HCT116 (cell line): ENCODE results near the gene CDKN1A. TPM values are rescaled to one million over a fixed set of nuclear protein-coding genes. Genes with fewer than 3 reads are reported as not detected.
A peak's percentile ranks its signal among the peaks of the same experiment; 100 is the strongest.

Experiments used
- ATAC-seq: fragments of 200-7000 bp; cut with Tn5 transposase; 2 replicates; pipeline ENCODE4 v1.9.1; 2020; ENCODE audit warnings: mild to moderate bottlenecking, moderate library complexity
- BruUV-seq: library from RNA; stranded (reverse); fragments of 400-500 nt; replicated peaks from 2 replicates; lab custom pipeline; 2021; lab: Mats Ljungman, UMichigan
- CTCF ChIA-PET: fragments of 300-600 bp; sonication (Branson Sonifier 250); formaldehyde crosslinking; loops from one replicate; lab custom pipeline; 2021; ENCODE audit warnings: antibody characterized with exemption; lab: Charles Lee
- POLR2A ChIA-PET: fragments of 300-600, 350-600 bp; sonication (Branson Sonifier 250); formaldehyde crosslinking; loops from one replicate; lab custom pipeline; 2021; ENCODE audit warnings: antibody characterized with exemption; lab: Charles Lee
- RAD21 ChIA-PET, 2 experiments: fragments of 300-600 bp; sonication (Branson Sonifier 250); formaldehyde crosslinking; loops; one replicate each; lab custom pipeline; 2023; ENCODE audit warnings: low total read pairs in 2 of 2; ENCODE audit not compliant: uncharacterized antibody in 2 of 2, unreplicated experiment in 2 of 2, low non-redundant PET in 1 of 2; lab: Charles Lee
- DNase-seq: peaks from one replicate; pipeline ENCODE4 v3.0.0-alpha.2; 2010; ENCODE audit warnings: low read depth, low spot score
- H2AFZ ChIP-seq: fragments of 200-600 bp; shearing (Covaris generic), sonication (generic); 2 replicates; pipeline ENCODE4 v1.6.1; 2017; ENCODE audit warnings: low read depth, mixed run types, mixed read lengths, antibody characterized with exemption, low read length; ENCODE audit not compliant: poor library complexity, severe bottlenecking
- H3K27ac ChIP-seq: 2 replicates; pipeline ENCODE4 v1.5.1; 2012; ENCODE audit warnings: low read depth, low read length
- H3K27me3 ChIP-seq: fragments of 200-600 bp; sonication (generic); 2 replicates; pipeline ENCODE4 v1.6.1; 2016; ENCODE audit warnings: mixed run types, low read length, mixed read lengths; ENCODE audit not compliant: insufficient read depth
- H3K36me3 ChIP-seq, 2 experiments: fragments of 200-500 bp in 1 of 2; fragments of 200-600 bp in 1 of 2; sonication (Bioruptor generic) in 1 of 2; sonication (generic) in 1 of 2; 2 replicates each; pipeline versions ENCODE4 v1.5.1 to v1.6.1; 2014 to 2016; ENCODE audit warnings: low read length in 2 of 2, inconsistent platforms in 1 of 2, mixed read lengths in 1 of 2, mixed run types in 1 of 2; ENCODE audit not compliant: insufficient read depth in 2 of 2, control insufficient read depth in 1 of 2
- H3K4me1 ChIP-seq, 2 experiments: fragments of 200-600 bp in 1 of 2; sonication (generic) in 1 of 2; 2 replicates each; pipeline versions ENCODE4 v1.5.1 to v1.6.1; 2012 to 2017; ENCODE audit warnings: low read length in 2 of 2, inconsistent platforms in 1 of 2, mild to moderate bottlenecking in 1 of 2, mixed read lengths in 1 of 2, mixed run types in 1 of 2, moderate library complexity in 1 of 2; ENCODE audit not compliant: insufficient read depth in 2 of 2, control insufficient read depth in 1 of 2
- H3K4me2 ChIP-seq: fragments of 200-600 bp; sonication (generic); 2 replicates; pipeline ENCODE4 v1.6.1; 2017; ENCODE audit warnings: mixed run types, low read length, mixed read lengths
- H3K4me3 ChIP-seq, 2 experiments: fragments of 200-600 bp in 1 of 2; sonication (generic) in 1 of 2; replicated peaks in 1 of 2; 2 replicates each; pipeline ENCODE4 v1.5.1; 2011 to 2016; ENCODE audit warnings: low read length in 2 of 2, control low read depth in 1 of 2, low read depth in 1 of 2, mild to moderate bottlenecking in 1 of 2, mixed read lengths in 1 of 2, mixed run types in 1 of 2
- H3K79me2 ChIP-seq: fragments of 200-600 bp; sonication (generic); 2 replicates; pipeline ENCODE4 v1.6.1; 2017; ENCODE audit warnings: mild to moderate bottlenecking, mixed run types, low read length, moderate library complexity, mixed read lengths; ENCODE audit not compliant: insufficient read depth
- H3K9ac ChIP-seq: fragments of 200-600 bp; sonication (generic); 2 replicates; pipeline ENCODE4 v1.6.1; 2016; ENCODE audit warnings: low read length, mixed read lengths
- H3K9me2 ChIP-seq: fragments of 200-600 bp; sonication (generic), shearing (Covaris generic); 2 replicates; pipeline ENCODE4 v1.6.1; 2017; ENCODE audit warnings: mixed run types, mild to moderate bottlenecking, moderate library complexity; ENCODE audit not compliant: insufficient read depth
- H3K9me3 ChIP-seq, 2 experiments: fragments of 200-500 bp in 1 of 2; fragments of 200-600 bp in 1 of 2; sonication (Bioruptor generic) in 1 of 2; sonication (generic) in 1 of 2; 2 replicates each; pipeline ENCODE4 v1.6.1; 2014 to 2017; ENCODE audit warnings: low read length in 2 of 2, mixed read lengths in 2 of 2, inconsistent platforms in 1 of 2, low read depth in 1 of 2, mild to moderate bottlenecking in 1 of 2, mixed run types in 1 of 2, moderate library complexity in 1 of 2; ENCODE audit not compliant: control insufficient read depth in 1 of 2, insufficient read depth in 1 of 2
- H4K20me1 ChIP-seq: fragments of 200-600 bp; sonication (generic), shearing (Covaris generic); 2 replicates; pipeline ENCODE4 v1.6.1; 2017; ENCODE audit warnings: mixed run types, mild to moderate bottlenecking, moderate library complexity; ENCODE audit not compliant: insufficient read depth
- CBX3 ChIP-seq: IDR thresholded peaks from 2 replicates; pipeline ENCODE4 v1.6.1; 2012; ENCODE audit warnings: low read depth
- CEBPB ChIP-seq: IDR thresholded peaks from 2 replicates; pipeline ENCODE4 v1.6.1; 2012; ENCODE audit warnings: low read depth
- EGR1 ChIP-seq: IDR thresholded peaks from 2 replicates; pipeline ENCODE4 v1.6.1; 2012; ENCODE audit warnings: low read depth
- ELF1 ChIP-seq: IDR thresholded peaks from 2 replicates; pipeline ENCODE4 v1.6.1; 2012; ENCODE audit warnings: low read depth, borderline replicate concordance
- EZH2 ChIP-seq: fragments of 200-600 bp; sonication (generic); IDR thresholded peaks from 2 replicates; pipeline ENCODE4 v1.6.1; 2017; ENCODE audit warnings: antibody characterized with exemption, mixed run types
- EZH2phosphoT487 ChIP-seq: fragments of 200-600 bp; IDR thresholded peaks from 2 replicates; pipeline ENCODE4 v1.6.1; 2018; ENCODE audit warnings: antibody characterized with exemption, borderline replicate concordance
- JUND ChIP-seq: IDR thresholded peaks from 2 replicates; pipeline ENCODE4 v1.6.1; 2012
- POLR2A ChIP-seq: IDR thresholded peaks from 2 replicates; pipeline ENCODE4 v1.7.0; 2011; ENCODE audit warnings: borderline replicate concordance; ENCODE audit not compliant: insufficient read depth, insufficient read length; ENCODE audit errors: extremely low read depth
- POLR2AphosphoS5 ChIP-seq: IDR thresholded peaks from 2 replicates; pipeline ENCODE4 v1.6.1; 2011; ENCODE audit warnings: mild to moderate bottlenecking, low read depth, low read length, moderate library complexity
- RAD21 ChIP-seq: IDR thresholded peaks from 2 replicates; pipeline ENCODE4 v1.6.1; 2012; ENCODE audit warnings: low read depth, mild to moderate bottlenecking
- SIN3A ChIP-seq: IDR thresholded peaks from 2 replicates; pipeline ENCODE4 v1.6.1; 2012; ENCODE audit warnings: low read depth
- SP1 ChIP-seq: IDR thresholded peaks from 2 replicates; pipeline ENCODE4 v1.6.1; 2012; ENCODE audit warnings: low read depth
- SRF ChIP-seq: IDR thresholded peaks from 2 replicates; pipeline ENCODE4 v1.6.1; 2012; ENCODE audit warnings: low read depth
- YY1 ChIP-seq: IDR thresholded peaks from 2 replicates; pipeline ENCODE4 v1.6.1; 2011; ENCODE audit warnings: low read length, low read depth, moderate library complexity, mild to moderate bottlenecking; ENCODE audit not compliant: insufficient replicate concordance; ENCODE audit errors: extremely low read depth
- ZFX ChIP-seq: fragments of 450-650 bp; IDR thresholded peaks from 2 replicates; pipeline ENCODE4 v1.6.1; 2017
- intact Hi-C: fragments of 100-400 bp; cut with micrococcal nuclease; formaldehyde crosslinking; loops from 2 replicates; pipeline ENCODE4 v1.10.0; 2022
- total RNA-seq: library from RNA; stranded (reverse); gene quantifications from one replicate; pipeline ENCODE4 v1.2.1, GENCODE V29; 2021; ENCODE audit not compliant: unreplicated experiment
- TF ChIP-seq, protein P1 (sequence below): IDR thresholded peaks from 2 replicates; pipeline ENCODE4 v1.6.1; 2012
- TF ChIP-seq, protein P2 (sequence below): IDR thresholded peaks from 2 replicates; pipeline ENCODE4 v1.6.1; 2012; ENCODE audit warnings: low read depth
- TF ChIP-seq, protein P3 (sequence below): IDR thresholded peaks from 2 replicates; pipeline ENCODE4 v1.6.1; 2011; ENCODE audit warnings: mild to moderate bottlenecking, low read length, moderate library complexity; ENCODE audit not compliant: insufficient replicate concordance; ENCODE audit errors: extremely low read depth
- TF ChIP-seq, protein P4 (sequence below), 3 experiments: fragments of 200-600 bp in 1 of 3; sonication (generic) in 1 of 3; IDR thresholded peaks in 2 of 3; conservative IDR thresholded peaks in 1 of 3; 2 replicates each; pipeline ENCODE4 v1.5.1; 2012 to 2017; ENCODE audit warnings: low read depth in 2 of 3, low read length in 2 of 3, antibody characterized with exemption in 1 of 3, borderline replicate concordance in 1 of 3, control low read depth in 1 of 3, mild to moderate bottlenecking in 1 of 3, mixed read lengths in 1 of 3, mixed run types in 1 of 3, moderate library complexity in 1 of 3; ENCODE audit not compliant: insufficient read depth in 1 of 3

The CDKN1A gene
- total RNA-seq, 1 experiment from 2014 or later: 179 TPM

DNA sequence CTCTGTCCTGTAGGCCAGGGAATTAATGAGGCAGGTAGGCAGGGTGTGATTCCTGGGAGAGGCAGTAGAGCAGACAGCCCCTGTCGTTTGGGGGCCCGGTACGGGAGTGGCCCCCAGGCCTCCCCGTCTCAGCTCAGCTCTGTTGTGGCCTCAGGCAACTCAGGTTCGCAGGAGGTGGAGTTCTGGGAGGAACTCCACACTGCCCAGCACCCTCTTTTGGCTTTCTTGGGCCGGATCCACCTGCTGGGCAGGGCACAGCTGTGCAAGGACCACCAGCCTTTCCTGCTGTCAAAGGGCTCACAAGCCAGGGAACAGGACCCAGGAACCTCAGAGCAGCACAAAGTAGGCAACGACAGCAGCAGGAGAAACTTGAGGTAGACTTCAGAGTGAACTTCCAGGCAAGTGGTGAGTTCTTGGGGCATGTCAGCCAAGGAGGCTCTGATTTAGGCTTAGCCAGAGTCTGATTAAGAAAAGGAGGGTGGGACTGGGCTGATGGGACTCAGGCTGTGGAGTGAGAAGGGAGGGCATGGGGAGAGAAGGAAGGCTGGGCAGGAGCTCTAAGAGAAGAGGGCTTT lies 56.1 kb downstream of the CDKN1A start:
- no peak overlapping the region for H2AFZ ChIP-seq
- 0 out of 2 replicates have a peak, but pooled peaks have one; percentile 16 for ATAC-seq

More for the DNA sequence above, 56.1 kb downstream of the CDKN1A start:
- Histone ChIP-seq H3K27ac (no peak overlapping the region), H3K9me2 (no peaks in the 10 kb centered on the region), H3K4me2 (no peak overlapping the region), H3K4me3 (no peak overlapping the region), H3K9me3 (no peaks in the 10 kb centered on the region), H3K79me2 (no peaks in the 10 kb centered on the region), H3K4me1 (no peaks in the 10 kb centered on the region), H3K27me3 (no peaks in the 10 kb centered on the region), H3K36me3 (no peaks in the 10 kb centered on the region), H3K9ac (no peak overlapping the region), H4K20me1 (no peaks in the 10 kb centered on the region)
- ChIA-PET RAD21 (no interaction called here), POLR2A (no interaction called here), CTCF (interaction anchor here (1.3 kb wide), 1 partner anchor 10 kb away, joined by 3 read pairs; no protein-coding TSS in a partner anchor)
- no peak for DNase-seq
- BruUV-seq: no TSS peak
- TF ChIP-seq POLR2A (no peak), SRF (no peak), CBX3 (no peak), JUND (no peak), EZH2phosphoT487 (no peak), ELF1 (no peak), SP1 (no peak), CEBPB (no peak), YY1 (no peak), EGR1 (no peak), POLR2AphosphoS5 (no peak), RAD21 (no peak), SIN3A (no peak), ZFX (no peak), EZH2 (no peak)
- TF ChIP-seq, protein P1, sequence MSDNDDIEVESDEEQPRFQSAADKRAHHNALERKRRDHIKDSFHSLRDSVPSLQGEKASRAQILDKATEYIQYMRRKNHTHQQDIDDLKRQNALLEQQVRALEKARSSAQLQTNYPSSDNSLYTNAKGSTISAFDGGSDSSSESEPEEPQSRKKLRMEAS: no peak
- TF ChIP-seq, protein P2, sequence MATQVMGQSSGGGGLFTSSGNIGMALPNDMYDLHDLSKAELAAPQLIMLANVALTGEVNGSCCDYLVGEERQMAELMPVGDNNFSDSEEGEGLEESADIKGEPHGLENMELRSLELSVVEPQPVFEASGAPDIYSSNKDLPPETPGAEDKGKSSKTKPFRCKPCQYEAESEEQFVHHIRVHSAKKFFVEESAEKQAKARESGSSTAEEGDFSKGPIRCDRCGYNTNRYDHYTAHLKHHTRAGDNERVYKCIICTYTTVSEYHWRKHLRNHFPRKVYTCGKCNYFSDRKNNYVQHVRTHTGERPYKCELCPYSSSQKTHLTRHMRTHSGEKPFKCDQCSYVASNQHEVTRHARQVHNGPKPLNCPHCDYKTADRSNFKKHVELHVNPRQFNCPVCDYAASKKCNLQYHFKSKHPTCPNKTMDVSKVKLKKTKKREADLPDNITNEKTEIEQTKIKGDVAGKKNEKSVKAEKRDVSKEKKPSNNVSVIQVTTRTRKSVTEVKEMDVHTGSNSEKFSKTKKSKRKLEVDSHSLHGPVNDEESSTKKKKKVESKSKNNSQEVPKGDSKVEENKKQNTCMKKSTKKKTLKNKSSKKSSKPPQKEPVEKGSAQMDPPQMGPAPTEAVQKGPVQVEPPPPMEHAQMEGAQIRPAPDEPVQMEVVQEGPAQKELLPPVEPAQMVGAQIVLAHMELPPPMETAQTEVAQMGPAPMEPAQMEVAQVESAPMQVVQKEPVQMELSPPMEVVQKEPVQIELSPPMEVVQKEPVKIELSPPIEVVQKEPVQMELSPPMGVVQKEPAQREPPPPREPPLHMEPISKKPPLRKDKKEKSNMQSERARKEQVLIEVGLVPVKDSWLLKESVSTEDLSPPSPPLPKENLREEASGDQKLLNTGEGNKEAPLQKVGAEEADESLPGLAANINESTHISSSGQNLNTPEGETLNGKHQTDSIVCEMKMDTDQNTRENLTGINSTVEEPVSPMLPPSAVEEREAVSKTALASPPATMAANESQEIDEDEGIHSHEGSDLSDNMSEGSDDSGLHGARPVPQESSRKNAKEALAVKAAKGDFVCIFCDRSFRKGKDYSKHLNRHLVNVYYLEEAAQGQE: no peak
- TF ChIP-seq, protein P3, sequence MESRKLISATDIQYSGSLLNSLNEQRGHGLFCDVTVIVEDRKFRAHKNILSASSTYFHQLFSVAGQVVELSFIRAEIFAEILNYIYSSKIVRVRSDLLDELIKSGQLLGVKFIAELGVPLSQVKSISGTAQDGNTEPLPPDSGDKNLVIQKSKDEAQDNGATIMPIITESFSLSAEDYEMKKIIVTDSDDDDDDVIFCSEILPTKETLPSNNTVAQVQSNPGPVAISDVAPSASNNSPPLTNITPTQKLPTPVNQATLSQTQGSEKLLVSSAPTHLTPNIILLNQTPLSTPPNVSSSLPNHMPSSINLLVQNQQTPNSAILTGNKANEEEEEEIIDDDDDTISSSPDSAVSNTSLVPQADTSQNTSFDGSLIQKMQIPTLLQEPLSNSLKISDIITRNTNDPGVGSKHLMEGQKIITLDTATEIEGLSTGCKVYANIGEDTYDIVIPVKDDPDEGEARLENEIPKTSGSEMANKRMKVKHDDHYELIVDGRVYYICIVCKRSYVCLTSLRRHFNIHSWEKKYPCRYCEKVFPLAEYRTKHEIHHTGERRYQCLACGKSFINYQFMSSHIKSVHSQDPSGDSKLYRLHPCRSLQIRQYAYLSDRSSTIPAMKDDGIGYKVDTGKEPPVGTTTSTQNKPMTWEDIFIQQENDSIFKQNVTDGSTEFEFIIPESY: no peak
- TF ChIP-seq, protein P4, sequence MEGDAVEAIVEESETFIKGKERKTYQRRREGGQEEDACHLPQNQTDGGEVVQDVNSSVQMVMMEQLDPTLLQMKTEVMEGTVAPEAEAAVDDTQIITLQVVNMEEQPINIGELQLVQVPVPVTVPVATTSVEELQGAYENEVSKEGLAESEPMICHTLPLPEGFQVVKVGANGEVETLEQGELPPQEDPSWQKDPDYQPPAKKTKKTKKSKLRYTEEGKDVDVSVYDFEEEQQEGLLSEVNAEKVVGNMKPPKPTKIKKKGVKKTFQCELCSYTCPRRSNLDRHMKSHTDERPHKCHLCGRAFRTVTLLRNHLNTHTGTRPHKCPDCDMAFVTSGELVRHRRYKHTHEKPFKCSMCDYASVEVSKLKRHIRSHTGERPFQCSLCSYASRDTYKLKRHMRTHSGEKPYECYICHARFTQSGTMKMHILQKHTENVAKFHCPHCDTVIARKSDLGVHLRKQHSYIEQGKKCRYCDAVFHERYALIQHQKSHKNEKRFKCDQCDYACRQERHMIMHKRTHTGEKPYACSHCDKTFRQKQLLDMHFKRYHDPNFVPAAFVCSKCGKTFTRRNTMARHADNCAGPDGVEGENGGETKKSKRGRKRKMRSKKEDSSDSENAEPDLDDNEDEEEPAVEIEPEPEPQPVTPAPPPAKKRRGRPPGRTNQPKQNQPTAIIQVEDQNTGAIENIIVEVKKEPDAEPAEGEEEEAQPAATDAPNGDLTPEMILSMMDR (IDR thresholded peaks at IDR 0.05 in 2 of 3, conservative IDR thresholded peaks at IDR 0.05 in 1 of 3; ENCODE audit: borderline replicate concordance in 1 of 3, insufficient read depth in 1 of 3, low read depth in 2 of 3, low read length in 2 of 3): no peak
- intact Hi-C loops: no loop called here
